Neuron (in vitro differentiated cells): ENCODE results near the gene SLC35G1.

Experiments used
- H2AFZ ChIP-seq: one replicate; pipeline ENCODE4 v1.6.1; 2013; ENCODE audit warnings: low read depth, mild to moderate bottlenecking, inconsistent platforms, low read length, moderate library complexity
- H3K27me3 ChIP-seq: one replicate; pipeline ENCODE4 v1.6.1; 2013; ENCODE audit warnings: low read length; ENCODE audit not compliant: insufficient read depth
- H3K36me3 ChIP-seq: one replicate; pipeline ENCODE4 v1.6.1; 2013; ENCODE audit warnings: low read length; ENCODE audit not compliant: insufficient read depth
- H3K4me1 ChIP-seq: one replicate; pipeline ENCODE4 v1.6.1; 2013; ENCODE audit warnings: low read length; ENCODE audit not compliant: insufficient read depth
- H3K4me3 ChIP-seq: 2 replicates; pipeline ENCODE4 v1.5.1; 2013; ENCODE audit warnings: mild to moderate bottlenecking, low read length, moderate library complexity
- H3K9me3 ChIP-seq: one replicate; pipeline ENCODE4 v1.6.1; 2013; ENCODE audit warnings: low read length

The SLC35G1 gene

DNA sequence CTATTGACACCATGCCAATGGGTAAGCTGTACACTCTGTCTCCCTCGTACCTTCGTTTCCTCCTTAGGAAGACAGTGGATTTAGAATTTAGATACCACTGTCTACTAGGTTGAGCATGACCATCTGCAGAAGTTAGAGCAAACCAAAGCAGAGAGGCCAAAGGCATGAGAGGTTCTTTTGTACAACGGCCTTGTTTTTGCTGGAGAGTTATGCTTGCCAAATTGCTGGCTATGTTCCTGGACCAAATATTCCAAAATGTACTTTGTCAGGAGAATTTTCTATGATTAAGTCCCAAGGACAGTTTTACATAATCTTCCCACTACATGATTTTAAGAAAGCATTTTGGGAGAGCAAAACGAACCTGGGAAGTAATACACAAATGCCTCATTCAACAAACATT lies 52.0 kb downstream of the SLC35G1 start:
- Histone ChIP-seq H3K36me3 (no peaks in the 10 kb centered on the region), H3K4me1 (no peaks in the 10 kb centered on the region), H3K4me3 (no peak overlapping the region), H3K27me3 (no peaks in the 10 kb centered on the region), H2AFZ (no peak overlapping the region), H3K9me3 (no peaks in the 10 kb centered on the region)

DNA sequence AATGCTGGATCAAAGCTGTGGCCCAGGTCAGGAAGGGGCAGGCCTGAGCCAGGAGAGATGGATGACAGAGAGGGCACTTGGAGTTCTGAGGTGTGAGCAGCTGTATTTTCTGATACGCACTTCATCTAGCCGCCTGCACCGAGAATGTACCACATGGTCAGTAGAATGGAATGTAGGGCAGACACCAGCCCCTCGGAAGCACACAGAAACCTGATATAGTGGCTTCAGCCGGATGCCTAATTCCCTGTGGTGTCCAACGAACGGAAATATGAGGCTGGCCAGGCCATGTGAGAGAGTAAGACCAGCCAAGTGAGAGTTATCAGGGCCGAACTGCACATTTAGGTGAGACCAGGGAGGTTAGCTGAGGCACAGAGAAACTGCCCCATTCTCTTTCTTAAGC lies 53.3 kb downstream of the SLC35G1 start:
- no peaks in the 10 kb centered on the region for H3K27me3 ChIP-seq
- no peak overlapping the region for H3K4me3 ChIP-seq
- no peaks in the 10 kb centered on the region for H3K4me1 ChIP-seq
- H3K9me3 ChIP-seq = no peaks in the 10 kb centered on the region
- H3K36me3 ChIP-seq = no peaks in the 10 kb centered on the region
- H2AFZ ChIP-seq = no peak overlapping the region

DNA sequence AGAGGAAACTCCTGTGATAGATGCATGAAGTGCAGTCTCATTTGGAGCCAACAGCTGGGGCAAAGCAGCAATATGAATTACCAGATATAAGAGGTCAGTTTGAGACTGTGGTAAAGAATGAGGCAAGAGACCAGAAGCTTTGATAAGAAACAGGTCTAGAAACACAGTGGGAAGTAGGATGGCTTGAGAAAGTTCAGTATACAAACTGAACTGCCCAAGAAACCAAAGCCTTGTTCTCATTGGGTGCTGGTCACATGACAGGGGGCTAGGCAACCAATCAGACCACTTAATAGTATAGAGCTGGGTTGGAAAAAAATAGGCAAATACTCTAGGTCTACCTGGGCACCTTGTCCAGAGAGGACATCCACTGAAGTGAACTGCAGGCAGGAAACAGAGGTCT lies 53.7 kb downstream of the SLC35G1 start:
- Histone ChIP-seq H3K4me3 (no peak overlapping the region), H3K9me3 (no peaks in the 10 kb centered on the region), H3K4me1 (no peaks in the 10 kb centered on the region), H3K36me3 (no peaks in the 10 kb centered on the region), H2AFZ (no peak overlapping the region), H3K27me3 (no peaks in the 10 kb centered on the region)

DNA sequence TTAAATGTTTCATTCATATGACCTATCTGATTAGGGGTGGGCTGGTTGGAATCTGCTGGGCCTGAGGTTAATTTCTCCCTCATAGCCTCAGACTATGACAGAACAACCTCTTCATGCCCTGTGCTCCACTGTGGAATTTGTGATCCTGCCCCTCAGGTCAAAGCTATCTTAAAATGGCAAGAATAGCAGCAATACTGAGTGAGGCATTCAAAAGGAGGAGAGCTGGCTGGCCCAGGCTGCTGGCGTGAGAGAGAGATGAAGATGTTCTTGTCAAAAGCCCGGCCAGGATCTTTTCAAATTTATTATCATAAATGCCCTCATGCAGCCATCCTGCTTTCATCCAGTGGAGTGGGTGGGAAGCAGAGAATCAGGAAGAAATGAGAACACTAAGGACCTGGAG lies 58.1 kb downstream of the SLC35G1 start:
- Histone ChIP-seq H3K27me3 (no peaks in the 10 kb centered on the region), H3K4me1 (no peaks in the 10 kb centered on the region), H2AFZ (no peak overlapping the region), H3K36me3 (no peaks in the 10 kb centered on the region), H3K4me3 (no peak overlapping the region), H3K9me3 (no peaks in the 10 kb centered on the region)
